Astrocyte of the spinal cord (primary cell): ENCODE measurements around the gene DENND1A.

Experiments
- DNase-seq: peaks from one replicate; pipeline ENCODE4 v3.0.0; 2011; ENCODE audit warnings: low read depth, low spot score
- H3K4me3 ChIP-seq: 2 replicates; pipeline ENCODE4 v1.5.1; 2011; ENCODE audit warnings: low read depth, mild to moderate bottlenecking, low read length, moderate library complexity
- CTCF ChIP-seq: IDR thresholded peaks from 2 replicates; pipeline ENCODE4 v1.5.1; 2012; ENCODE audit warnings: low read depth, mild to moderate bottlenecking, low read length, inconsistent platforms
- in situ Hi-C: cut with HindIII; loops from 2 replicates; pipeline ENCODE4 v1.10.0; 2017; ENCODE audit warnings: low sequenced_read_pairs

DENND1A gene

GRCh38 chr9:123410281-123410910, 519.5 kb downstream of the DENND1A start:
- no peak for DNase-seq
- in situ Hi-C loops: no loop called here

GRCh38 chr9:123408313-123409262, 521.3 kb downstream of the DENND1A start:
- TF ChIP-seq CTCF: no peak
- DNase-seq: no peak
- no peak overlapping the region for H3K4me3 ChIP-seq
- in situ Hi-C loops: no loop called here

More at GRCh38 chr9:123410281-123410910, 519.5 kb downstream of the DENND1A start:
- H3K4me3 ChIP-seq: no peak overlapping the region
- TF ChIP-seq CTCF: no peak

GRCh38 chr9:123407217-123407851, 522.6 kb downstream of the DENND1A start:
- in situ Hi-C loops: no loop called here
- H3K4me3 ChIP-seq: no peak overlapping the region
- no peak for DNase-seq
- no peak for TF ChIP-seq CTCF

GRCh38 chr9:123406691-123407216, 523.2 kb downstream of the DENND1A start:
- H3K4me3 ChIP-seq: no peak overlapping the region
- DNase-seq: no peak
- TF ChIP-seq CTCF: no peak
- in situ Hi-C loops: no loop called here

GRCh38 chr9:123406016-123406415, 523.9 kb downstream of the DENND1A start:
- no peak for TF ChIP-seq CTCF
- DNase-seq: no peak
- in situ Hi-C loops: no loop called here
- H3K4me3 ChIP-seq: no peak overlapping the region

- TF ChIP-seq CTCF: no peak
- no peak overlapping the region for H3K4me3 ChIP-seq
- DNase-seq: no peak
- in situ Hi-C loops: no loop called here
These were observed 526.9 kb downstream of the DENND1A start for GRCh38 chr9:123402981-123403509.
